22Rv1 (cell line): Measurements from ENCODE around the gene BLMH.

Experiments
- ZFX ChIP-seq: fragments of 450-650 bp; IDR thresholded peaks from 2 replicates; pipeline ENCODE4 v1.6.1; 2017; ENCODE audit warnings: antibody characterized with exemption, borderline replicate concordance
- TF ChIP-seq, protein P1 (sequence below): fragments of 450-650 bp; IDR thresholded peaks from 2 replicates; pipeline ENCODE4 v1.5.1; 2017; ENCODE audit warnings: mild to moderate bottlenecking

DNA sequence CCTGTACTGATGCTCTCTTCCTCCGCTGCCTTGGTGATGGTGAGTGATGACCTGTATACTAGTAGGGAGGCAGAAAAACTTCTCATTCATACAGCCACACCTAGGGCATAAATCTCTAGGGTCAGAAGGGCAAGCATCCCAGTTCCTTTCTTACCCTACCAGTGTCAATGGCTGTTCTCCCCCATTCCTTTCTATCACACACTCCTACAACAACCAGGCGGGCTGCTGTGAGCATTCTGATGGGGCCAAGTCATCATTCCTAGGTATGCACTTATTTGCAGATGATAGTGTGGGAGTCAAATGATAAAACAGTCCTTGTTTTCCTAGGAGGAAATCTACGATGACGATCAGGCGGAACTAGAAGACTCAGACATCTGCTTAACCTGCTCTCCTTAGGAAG is 42.3 kb downstream of the BLMH start:
- TF ChIP-seq, protein P1, sequence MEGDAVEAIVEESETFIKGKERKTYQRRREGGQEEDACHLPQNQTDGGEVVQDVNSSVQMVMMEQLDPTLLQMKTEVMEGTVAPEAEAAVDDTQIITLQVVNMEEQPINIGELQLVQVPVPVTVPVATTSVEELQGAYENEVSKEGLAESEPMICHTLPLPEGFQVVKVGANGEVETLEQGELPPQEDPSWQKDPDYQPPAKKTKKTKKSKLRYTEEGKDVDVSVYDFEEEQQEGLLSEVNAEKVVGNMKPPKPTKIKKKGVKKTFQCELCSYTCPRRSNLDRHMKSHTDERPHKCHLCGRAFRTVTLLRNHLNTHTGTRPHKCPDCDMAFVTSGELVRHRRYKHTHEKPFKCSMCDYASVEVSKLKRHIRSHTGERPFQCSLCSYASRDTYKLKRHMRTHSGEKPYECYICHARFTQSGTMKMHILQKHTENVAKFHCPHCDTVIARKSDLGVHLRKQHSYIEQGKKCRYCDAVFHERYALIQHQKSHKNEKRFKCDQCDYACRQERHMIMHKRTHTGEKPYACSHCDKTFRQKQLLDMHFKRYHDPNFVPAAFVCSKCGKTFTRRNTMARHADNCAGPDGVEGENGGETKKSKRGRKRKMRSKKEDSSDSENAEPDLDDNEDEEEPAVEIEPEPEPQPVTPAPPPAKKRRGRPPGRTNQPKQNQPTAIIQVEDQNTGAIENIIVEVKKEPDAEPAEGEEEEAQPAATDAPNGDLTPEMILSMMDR = no peak
- no peak for TF ChIP-seq ZFX
